ENCODE results near the gene MAPKBP1.
"Not testable (repeated sequence)": the region's sequence is repeated elsewhere in the genome, so short reads cannot be mapped to it uniquely, and the experiment has no call there.

Gene MAPKBP1, protein sequence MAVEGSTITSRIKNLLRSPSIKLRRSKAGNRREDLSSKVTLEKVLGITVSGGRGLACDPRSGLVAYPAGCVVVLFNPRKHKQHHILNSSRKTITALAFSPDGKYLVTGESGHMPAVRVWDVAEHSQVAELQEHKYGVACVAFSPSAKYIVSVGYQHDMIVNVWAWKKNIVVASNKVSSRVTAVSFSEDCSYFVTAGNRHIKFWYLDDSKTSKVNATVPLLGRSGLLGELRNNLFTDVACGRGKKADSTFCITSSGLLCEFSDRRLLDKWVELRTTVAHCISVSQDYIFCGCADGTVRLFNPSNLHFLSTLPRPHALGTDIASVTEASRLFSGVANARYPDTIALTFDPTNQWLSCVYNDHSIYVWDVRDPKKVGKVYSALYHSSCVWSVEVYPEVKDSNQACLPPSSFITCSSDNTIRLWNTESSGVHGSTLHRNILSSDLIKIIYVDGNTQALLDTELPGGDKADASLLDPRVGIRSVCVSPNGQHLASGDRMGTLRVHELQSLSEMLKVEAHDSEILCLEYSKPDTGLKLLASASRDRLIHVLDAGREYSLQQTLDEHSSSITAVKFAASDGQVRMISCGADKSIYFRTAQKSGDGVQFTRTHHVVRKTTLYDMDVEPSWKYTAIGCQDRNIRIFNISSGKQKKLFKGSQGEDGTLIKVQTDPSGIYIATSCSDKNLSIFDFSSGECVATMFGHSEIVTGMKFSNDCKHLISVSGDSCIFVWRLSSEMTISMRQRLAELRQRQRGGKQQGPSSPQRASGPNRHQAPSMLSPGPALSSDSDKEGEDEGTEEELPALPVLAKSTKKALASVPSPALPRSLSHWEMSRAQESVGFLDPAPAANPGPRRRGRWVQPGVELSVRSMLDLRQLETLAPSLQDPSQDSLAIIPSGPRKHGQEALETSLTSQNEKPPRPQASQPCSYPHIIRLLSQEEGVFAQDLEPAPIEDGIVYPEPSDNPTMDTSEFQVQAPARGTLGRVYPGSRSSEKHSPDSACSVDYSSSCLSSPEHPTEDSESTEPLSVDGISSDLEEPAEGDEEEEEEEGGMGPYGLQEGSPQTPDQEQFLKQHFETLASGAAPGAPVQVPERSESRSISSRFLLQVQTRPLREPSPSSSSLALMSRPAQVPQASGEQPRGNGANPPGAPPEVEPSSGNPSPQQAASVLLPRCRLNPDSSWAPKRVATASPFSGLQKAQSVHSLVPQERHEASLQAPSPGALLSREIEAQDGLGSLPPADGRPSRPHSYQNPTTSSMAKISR (N-terminal part only)

DNA sequence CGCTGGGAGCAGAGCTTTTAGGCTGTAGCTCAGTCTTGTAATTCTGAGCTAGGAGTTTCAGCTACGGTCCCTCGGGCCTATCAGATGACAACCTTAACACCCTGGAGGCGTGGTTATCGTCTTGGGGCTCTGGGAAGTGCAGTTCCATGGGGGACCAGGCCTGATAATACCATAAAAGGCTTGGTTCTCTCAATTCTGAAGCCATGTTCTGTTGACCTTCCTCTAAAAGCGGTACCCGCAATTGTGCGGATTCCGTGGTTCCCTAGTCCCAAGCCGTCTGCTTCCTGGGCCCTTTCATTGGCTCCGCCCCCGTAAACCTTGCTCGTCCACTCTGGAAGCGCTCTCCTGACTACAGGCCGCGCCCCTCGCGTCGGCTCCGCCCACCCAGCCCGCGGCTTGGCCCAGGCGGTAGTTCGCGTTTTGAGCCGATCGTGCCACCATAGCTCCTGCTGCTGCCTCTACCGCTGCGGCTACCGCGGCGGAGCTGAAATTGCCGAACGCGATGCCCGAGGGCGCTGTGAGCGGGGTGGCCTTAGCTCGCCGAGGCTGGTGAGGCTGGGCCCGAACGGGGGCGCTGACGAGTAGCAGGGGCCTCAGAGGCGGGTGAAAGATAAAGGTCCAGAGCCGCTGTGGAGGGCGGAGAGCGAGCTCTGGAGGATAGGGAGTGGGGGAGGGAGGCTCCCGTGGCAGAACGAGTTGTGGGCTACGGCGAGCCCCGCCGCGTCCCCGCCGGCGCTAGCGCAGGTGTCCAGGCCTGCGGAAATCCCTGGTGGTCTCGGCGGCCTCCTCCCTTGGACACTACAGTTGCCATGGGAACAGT, at the start of gene MAPKBP1:
Gene MAPKBP1, plus strand, starts transcription at position 423 of the 820 bp plus-strand sequence. CDS start 792 bp downstream, outside the sequence.
- peak; percentile 91 for DNase-seq

DNA sequence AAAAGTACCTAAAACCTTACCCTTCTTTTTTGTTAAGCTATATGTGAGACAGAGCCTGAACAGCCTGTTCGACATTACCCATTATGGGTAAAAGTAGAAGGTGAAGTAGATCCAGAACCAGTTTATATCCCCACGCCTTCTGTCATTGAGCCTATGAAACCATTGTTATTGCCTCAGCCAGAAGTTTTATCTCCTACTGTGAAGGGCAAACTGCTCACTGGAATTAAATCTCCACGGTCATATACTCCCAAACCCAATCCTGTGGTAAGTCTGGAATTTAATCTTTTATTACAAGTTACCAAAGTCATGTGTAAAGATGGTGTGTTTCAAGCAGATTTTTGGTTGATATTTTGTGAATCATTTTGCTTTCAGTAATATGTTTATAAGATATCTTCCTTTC, 47.1 kb upstream of the MAPKBP1 start:
- no peak for DNase-seq

DNA sequence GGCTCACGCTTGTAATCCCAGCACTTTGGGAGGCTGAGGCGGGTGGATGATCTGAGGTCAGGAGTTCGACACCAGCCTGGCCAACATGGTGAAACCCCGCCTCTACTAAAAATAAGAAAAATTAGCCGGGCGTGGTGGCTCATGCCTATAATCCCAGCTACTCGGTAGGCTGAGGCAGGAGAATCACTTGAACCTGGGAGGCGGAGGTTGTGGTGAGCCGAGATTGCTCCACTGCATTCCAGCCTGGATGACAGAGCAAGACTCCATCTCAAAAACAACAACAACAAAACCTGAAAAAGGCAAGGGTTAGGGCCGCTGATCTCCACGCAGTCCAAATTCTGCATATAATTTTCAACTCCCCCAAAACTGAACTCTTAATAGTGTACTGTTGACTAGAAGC, 46.2 kb upstream of the MAPKBP1 start:
- DNase-seq, result not testable (repeated sequence)

DNA sequence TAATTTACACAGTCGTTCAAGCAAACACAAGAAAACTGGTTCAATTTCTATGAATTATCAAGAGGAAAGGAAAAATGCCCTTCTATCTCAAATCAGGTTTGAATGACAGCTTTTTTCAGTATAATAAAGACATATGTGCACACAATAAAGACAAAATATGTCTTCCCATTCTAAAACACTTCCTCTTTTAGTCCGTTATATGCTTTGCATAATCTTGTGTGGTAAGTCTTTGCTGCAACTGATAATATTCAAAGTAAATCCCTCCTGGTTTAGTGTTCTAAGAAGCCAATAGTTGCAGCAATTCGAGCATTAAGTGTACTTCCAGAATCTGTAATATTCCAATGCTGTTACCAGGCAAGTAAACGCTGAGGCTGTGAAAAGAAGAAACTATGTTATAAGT, 43.7 kb upstream of the MAPKBP1 start:
- DNase-seq, result no peak

DNA sequence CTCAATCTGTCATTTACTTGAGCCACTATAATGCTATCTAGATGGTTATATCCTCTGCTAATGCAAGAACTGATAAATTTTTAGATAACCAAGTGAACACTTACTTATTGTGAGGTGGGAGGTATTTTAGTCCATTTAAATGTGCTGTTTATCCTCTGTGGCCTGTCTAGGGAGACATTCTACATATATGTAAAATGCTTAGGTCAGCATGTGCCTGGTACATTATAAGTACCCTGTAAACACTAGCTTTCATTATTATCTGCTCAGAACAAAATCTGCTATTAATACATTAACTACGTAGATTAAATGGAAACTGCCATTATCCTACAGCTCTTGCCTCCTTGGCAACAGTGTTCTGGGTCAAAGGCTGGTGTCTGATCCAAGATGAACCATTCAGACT, 41.8 kb upstream of the MAPKBP1 start:
- no peak for DNase-seq

DNA sequence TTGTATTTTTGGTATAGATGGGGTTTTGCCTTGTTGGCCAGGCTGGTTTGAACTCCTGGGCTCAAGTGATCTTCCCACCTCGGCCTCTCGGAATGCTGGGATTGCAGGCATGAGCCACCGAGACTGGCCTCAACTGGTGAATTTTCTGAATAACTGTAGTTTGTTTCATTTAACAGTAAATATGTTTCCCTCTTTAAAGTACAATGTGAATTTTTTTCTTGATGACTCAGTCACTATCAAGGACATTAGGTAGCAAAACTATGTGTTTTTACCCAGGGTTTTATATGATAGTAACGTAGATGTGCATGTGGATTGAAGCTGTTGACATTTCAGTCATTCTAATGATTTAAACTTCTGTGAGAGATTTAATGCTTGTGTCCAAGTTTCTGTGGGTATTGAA, 40.2 kb upstream of the MAPKBP1 start:
- DNase-seq, result no peak

DNA sequence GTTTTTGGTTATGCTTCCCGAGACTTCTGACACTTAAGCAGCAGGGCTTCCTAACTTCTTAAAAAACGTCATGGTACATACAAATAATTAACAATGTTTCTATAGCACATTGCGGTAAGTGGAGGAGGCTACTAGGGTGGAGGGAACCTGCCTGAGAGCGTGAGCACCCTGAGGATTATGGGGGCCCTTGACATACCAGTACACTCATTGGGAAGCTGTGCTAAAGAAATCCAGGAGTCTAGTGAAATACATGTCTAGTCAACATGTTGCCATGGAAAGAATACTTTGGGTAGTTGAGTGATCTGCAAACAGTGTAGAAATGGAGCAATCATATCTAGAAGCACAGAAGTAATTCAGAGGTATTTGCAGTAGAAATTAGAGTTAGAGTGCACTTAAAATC, 39.2 kb upstream of the MAPKBP1 start:
- no peak for DNase-seq

DNA sequence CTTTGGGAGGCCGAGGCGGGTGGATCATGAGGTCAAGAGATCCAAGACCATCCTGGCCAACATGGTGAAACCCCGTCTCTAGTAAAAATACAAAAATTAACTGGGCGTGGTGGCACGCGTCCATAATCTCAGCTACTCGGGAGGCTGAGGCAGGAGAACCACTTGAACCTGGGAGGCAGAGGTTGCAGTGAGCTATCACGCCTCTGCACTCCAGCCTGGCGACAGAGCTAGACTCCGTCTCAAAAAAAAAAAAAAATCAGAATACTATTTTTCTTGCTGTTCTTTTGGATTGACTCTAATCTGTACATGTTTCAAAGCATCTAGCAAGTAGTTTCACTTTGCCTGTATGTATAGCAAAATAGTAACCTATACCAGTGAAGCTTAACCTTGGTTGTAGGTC, 38.8 kb upstream of the MAPKBP1 start:
- DNase-seq, result not testable (repeated sequence)

DNA sequence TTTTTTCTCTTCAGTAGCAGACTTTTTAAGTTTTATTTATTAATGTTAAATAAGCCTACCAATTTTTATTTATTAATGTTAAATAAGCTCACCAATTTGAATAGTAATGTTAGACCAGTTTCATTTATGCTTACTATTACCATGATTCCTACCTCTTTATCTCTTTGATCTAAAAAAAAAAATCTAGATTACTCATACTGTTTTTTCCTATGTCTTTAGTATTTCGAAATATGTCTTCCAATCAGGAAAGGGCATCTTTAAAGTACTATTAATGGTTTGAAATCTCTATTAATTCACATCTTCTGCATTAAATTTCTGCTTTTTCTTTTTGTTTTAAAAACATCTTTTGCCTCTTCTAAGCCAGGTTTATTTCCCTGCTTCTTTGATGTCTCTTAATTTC, 27.5 kb upstream of the MAPKBP1 start:
- no peak for DNase-seq

DNA sequence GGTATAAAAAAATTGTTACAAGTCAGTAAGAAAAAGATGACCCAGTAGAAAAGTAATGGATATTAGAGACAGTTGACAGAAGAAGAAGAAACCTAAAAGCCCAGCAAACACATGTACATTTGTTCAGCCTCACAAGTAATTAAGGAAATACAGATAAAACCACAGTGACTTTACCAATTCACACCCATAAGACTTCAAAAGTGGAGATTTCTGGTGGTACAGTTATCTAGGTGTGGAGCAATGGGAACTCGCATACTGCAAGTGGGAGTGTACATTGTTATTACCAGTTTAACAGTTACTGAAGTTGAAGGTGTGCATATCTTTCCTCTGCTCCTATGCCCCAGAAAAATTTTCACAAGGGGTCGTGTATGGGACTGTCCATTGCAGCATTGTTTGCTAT, 18.1 kb upstream of the MAPKBP1 start:
- no peak for DNase-seq

DNA sequence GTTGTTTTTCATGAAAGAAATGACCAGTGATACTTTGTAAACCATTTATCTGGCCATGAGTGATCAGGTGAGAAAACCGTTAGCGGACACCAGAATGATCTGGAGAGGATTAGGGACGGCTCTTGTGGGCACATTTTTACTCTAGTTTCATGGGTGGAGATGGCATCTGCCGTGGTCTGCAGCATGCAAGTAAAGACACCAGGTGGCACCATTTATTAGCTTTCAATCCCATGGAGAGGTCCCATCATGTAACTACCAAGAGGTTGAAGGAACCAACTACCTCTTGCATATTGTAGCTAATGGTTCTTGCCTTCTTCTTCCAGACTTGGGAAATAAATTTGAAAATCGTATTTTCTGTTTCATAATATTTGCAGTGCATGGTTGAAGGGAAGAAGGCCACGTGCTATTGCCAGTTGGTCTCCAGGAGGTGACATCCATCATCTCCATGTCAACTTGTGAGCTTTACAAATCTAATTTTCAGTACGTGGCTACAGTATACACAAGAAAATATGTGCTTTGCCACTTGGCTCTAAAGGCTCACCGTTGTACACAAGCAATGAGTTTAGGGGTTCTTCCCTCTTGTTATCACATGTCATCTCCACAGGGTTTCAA, 1.5 kb upstream of the MAPKBP1 start:
- peak; percentile 78 for DNase-seq

DNA sequence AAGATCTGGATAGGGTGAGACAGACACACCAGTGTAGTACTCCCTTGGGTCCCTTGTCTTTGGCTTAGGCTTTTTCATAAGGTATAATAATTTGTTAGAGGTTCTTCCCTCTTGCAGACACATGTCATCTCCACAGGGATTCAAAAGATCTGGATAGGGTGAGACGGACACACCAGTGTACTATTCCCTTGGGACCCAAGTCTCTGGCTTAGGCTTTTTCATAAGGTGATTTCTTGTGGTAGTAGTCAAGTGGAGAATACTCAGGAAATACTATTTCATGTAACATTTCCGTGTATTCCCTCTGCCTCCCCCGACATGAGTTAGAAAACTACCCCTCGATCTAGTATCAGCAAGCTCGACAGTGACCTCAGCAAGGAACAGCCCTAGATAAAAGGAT, 954 bp upstream of the MAPKBP1 start:
- DNase-seq, result no peak

DNA sequence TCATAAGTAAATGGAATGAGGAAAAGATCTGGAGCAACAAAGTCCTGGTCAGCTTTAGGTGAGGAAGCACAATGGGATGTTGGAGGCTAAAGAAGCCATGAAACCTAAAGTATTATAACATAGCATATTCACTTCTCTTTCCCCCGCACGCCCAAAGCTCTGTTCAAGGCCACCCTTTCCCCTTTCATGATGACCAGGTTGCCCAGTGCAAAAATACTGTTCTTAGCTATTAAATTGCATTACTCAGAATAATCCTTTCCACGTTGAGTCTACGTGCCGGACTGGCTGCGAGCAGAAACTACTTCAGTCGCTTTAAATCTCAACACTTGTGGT, 589 bp upstream of the MAPKBP1 start:
- DNase-seq, result no peak

DNA sequence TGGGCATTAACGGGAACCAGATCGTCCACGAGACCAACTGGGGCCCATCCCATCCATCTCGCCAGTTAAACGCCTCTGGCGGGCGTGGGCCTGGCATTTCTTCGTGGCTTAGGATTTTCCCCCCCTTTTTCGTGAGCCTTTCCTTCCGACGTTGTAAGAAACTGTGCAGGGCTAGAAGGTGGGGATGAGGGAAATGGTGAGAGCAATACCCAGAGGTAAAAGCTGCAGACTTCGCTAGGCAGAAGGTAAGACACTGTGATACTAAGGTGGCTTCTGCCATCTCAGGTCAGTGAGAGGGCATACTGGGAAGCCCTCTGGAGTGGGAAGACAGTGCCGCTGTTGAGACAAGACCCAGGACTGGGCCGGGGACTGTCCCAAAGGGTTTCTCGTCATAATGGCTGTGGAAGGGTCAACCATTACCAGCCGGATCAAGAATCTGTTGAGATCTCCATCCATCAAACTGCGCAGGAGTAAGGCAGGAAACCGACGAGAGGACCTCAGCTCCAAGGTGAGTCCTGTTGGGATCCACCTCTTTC, 666 bp downstream of the MAPKBP1 start:
- DNase-seq, result no peak

DNA sequence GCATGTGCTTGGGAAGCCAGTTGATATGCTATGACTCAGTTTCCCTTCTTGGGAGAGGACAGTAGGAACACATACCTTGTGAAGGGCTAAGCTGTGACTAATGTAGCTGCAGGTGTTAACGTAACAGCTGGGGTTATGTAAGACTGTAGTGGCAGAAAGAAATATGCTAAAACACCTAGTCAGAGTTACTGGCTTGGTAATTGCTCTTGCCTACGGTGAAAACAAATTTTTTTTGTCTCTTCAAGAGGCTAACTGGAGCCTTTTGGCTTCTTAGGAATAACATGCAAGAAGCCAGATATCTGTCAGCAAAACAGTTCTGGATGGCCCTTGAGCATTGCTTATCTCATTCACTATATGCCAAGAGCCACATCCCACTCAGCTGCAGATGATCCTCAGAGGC, 1.4 kb downstream of the MAPKBP1 start:
- DNase-seq, result no peak

DNA sequence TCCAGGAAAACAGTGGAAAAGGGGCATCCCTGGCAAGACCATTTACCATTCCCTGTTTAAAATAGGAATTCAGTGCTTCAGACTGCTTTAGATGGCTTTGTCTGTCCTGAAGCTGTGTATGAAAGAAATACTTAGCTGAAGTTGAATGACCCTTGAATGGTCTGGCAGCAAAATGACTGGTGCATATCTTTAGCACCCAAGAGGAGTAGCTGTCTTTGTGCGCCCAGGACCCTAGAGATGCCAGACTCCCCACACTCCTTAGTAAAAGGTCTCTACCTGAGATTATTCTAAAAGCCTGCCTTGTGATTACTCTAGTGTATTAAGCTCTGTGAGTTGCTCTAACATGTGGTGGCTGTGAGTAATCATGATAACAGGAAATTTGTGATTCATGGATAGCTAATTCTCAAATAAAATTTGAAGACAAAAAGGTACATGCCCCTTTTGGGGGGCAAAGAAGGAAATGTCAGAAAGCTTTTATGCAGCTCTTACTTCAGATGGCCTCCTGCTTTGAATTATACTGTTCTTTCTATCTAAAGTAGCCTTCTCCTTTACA, 3.2 kb downstream of the MAPKBP1 start:
- no peak for DNase-seq

DNA sequence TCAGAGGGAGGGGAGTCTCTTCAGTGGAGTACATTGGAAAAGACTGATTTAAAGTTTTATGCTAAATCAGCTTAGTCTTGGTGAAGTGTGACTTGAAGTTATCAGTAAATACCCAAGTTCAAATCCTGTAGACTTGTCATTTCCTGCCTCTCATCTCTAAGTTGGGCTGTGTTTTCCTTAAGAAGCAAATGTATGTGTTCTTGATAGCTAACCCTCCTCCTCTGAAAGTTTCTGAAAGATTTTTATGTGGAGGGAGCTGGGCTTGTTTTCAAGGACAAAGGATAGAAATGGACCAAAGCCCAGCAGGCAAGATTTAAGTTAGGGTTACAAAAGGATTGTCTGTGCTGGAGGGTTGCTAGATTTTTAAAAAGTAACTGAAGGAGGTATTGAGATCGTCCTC, 4.2 kb downstream of the MAPKBP1 start:
- no peak for DNase-seq

DNA sequence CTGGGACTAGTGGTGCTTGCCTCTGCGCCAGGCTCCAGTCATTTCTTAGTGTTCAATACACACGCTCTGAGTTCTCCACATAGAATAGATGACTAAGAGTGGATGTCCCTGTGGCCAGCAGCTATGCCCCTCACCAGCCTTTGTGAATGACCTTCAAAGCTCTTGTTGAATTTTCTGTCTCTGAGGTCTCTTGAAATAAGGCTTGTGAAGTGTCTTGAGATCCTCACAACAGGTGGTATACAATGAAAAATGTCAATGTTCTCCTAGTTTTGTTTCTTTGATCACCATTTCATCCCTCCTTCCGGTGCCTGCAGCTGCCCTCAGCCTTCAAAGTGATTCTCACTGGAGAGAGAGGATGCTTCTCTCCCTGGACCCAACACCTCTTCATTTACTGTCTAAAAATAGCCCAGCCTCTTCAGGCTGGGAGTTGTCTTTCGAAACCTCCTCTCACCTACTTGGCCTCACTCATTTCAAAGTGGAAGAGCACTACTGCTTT, 5.4 kb downstream of the MAPKBP1 start:
- no peak for DNase-seq

DNA sequence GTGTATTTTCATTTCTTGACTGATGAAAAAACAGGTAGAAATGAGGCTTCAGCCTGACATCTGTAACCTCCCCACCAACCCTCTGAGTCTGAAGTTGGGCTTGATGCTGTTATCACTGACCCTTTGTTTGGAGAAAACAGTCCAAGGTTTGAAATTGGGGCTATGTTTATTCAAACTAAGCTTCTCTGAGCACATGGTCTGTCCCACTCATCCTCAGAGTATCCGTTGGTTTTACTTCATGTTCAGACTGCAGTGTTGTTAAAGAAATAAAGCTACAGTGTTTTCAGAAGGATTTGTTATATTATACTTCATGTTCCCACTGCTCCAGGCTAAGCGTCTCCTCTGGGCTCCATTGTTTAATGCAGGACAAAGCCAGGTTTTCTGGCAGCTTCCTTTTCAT, 6.0 kb downstream of the MAPKBP1 start:
- no peak for DNase-seq

DNA sequence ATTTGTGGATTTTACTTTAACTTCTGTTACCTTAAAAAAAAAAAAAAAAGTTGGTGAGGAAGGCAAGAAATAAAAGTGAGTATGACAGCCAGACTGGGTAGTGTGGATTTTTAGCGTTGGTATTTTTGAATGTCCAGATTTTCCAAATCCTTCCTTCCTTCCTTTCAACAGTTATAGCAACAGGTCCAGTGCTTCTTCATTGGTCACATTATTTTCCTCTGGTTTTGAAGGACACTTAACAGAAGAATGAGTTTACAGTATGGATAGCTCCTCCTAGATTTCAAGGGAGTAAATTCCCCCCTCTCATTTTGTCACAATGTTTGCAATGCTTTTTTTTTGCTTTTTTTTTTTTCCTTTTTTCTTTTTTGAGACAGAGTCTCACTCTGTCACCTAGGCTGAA, 6.4 kb downstream of the MAPKBP1 start:
- DNase-seq, result no peak
